ENCODE data around the gene SQSTM1. TPM values are rescaled to one million over a fixed set of nuclear protein-coding genes. Genes with fewer than 3 reads are reported as not detected.

SQSTM1 gene
- polyA plus RNA-seq, 1 of the 3 experiments (the other 2 are of a cell fraction): 181 TPM

DNA sequence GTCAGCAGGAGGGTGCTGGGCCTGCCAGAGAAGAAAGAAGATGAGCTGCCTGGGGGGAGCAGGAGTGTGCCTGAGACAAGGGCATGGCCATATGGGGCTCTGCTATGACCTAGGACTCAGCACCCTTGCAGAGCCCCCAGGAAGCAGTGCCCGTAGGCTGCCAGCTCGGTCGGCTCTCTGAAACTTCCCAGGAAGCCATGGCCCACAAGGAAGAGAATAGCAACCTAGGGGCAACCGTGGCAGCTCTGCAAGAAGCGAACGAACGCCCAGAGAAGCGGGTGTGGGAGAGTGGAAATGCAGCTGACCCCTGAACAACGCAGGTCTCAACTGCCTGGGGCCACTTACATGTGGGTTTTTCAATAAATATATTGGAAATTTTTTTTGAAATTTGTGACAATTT lies 37.6 kb upstream of the SQSTM1 start:
- no peak overlapping the region for H3K4me3 ChIP-seq (ENCODE audit: low read depth in 2 of 2, low read length in 1 of 2)
- DNase-seq: no peak
- H3K9me3 ChIP-seq: no peaks in the 10 kb centered on the region
- no peak overlapping the region for H3K4me2 ChIP-seq
- ChIA-PET CTCF (interaction anchor here (0.7 to 5.4 kb wide), 7 partner anchors 9 to 20 kb away, joined by 3 to 35 read pairs (median 3); partner anchors contain the start of gene LTC4S), POLR2A (no interaction called here)
- H3K4me1 ChIP-seq (ENCODE audit: control insufficient read depth in 1 of 2, insufficient read depth in 2 of 2, low read depth in 1 of 2, low read length in 1 of 2): no peaks in the 10 kb centered on the region
- H3K27ac ChIP-seq (ENCODE audit: low read depth in 2 of 2, low read length in 1 of 2): no peak overlapping the region
- H3F3A ChIP-seq (replicated peaks; ENCODE audit: insufficient read depth): no peaks in the 10 kb centered on the region
- H3K27me3 ChIP-seq (ENCODE audit: insufficient read depth): no peaks in the 10 kb centered on the region
- H3K9ac ChIP-seq: no peak overlapping the region
- H2AFZ ChIP-seq (ENCODE audit: low read depth): no peak overlapping the region
- TF ChIP-seq ELF1 (IDR thresholded peaks at IDR 0.05) (no peak), RAD21 (IDR thresholded peaks at IDR 0.05; ENCODE audit: low read length) (no peak), FOXJ3 (CRISPR knock-in tag; IDR thresholded peaks at IDR 0.05) (no peak), YY1 (IDR thresholded peaks at IDR 0.05; ENCODE audit: low read depth) (no peak), FOSL2 (IDR thresholded peaks at IDR 0.05; ENCODE audit: borderline replicate concordance, low read depth) (no peak), RCOR1 (IDR thresholded peaks at IDR 0.05; ENCODE audit: low read length) (no peak), SMC3 (IDR thresholded peaks at IDR 0.05; ENCODE audit: low read depth, low read length) (no peak), TCF12 (IDR thresholded peaks at IDR 0.05) (no peak), MXI1 (IDR thresholded peaks at IDR 0.05; ENCODE audit: low read depth, low read length) (no peak), GATA2 (CRISPR knock-in tag; IDR thresholded peaks at IDR 0.05) (no peak), POLR2AphosphoS5 (IDR thresholded peaks at IDR 0.05; ENCODE audit: low read depth, low read length) (no peak), MEF2A (IDR thresholded peaks at IDR 0.05; ENCODE audit: borderline replicate concordance, low read depth) (no peak), GABPA (IDR thresholded peaks at IDR 0.05; ENCODE audit: low read depth) (no peak), EP300 (IDR thresholded peaks at IDR 0.05; ENCODE audit: borderline replicate concordance in 1 of 2, low read depth in 1 of 2, low read length in 1 of 2) (no peak)
- TF ChIP-seq, protein P1, sequence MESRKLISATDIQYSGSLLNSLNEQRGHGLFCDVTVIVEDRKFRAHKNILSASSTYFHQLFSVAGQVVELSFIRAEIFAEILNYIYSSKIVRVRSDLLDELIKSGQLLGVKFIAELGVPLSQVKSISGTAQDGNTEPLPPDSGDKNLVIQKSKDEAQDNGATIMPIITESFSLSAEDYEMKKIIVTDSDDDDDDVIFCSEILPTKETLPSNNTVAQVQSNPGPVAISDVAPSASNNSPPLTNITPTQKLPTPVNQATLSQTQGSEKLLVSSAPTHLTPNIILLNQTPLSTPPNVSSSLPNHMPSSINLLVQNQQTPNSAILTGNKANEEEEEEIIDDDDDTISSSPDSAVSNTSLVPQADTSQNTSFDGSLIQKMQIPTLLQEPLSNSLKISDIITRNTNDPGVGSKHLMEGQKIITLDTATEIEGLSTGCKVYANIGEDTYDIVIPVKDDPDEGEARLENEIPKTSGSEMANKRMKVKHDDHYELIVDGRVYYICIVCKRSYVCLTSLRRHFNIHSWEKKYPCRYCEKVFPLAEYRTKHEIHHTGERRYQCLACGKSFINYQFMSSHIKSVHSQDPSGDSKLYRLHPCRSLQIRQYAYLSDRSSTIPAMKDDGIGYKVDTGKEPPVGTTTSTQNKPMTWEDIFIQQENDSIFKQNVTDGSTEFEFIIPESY (IDR thresholded peaks at IDR 0.05; ENCODE audit: borderline replicate concordance, low read depth): no peak
- TF ChIP-seq, protein P2, sequence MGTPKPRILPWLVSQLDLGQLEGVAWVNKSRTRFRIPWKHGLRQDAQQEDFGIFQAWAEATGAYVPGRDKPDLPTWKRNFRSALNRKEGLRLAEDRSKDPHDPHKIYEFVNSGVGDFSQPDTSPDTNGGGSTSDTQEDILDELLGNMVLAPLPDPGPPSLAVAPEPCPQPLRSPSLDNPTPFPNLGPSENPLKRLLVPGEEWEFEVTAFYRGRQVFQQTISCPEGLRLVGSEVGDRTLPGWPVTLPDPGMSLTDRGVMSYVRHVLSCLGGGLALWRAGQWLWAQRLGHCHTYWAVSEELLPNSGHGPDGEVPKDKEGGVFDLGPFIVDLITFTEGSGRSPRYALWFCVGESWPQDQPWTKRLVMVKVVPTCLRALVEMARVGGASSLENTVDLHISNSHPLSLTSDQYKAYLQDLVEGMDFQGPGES (IDR thresholded peaks at IDR 0.05; ENCODE audit: low read depth, low read length): no peak
- TF ChIP-seq, protein P3, sequence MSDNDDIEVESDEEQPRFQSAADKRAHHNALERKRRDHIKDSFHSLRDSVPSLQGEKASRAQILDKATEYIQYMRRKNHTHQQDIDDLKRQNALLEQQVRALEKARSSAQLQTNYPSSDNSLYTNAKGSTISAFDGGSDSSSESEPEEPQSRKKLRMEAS (IDR thresholded peaks at IDR 0.05; ENCODE audit: low read depth): no peak
- TF ChIP-seq, protein P4, sequence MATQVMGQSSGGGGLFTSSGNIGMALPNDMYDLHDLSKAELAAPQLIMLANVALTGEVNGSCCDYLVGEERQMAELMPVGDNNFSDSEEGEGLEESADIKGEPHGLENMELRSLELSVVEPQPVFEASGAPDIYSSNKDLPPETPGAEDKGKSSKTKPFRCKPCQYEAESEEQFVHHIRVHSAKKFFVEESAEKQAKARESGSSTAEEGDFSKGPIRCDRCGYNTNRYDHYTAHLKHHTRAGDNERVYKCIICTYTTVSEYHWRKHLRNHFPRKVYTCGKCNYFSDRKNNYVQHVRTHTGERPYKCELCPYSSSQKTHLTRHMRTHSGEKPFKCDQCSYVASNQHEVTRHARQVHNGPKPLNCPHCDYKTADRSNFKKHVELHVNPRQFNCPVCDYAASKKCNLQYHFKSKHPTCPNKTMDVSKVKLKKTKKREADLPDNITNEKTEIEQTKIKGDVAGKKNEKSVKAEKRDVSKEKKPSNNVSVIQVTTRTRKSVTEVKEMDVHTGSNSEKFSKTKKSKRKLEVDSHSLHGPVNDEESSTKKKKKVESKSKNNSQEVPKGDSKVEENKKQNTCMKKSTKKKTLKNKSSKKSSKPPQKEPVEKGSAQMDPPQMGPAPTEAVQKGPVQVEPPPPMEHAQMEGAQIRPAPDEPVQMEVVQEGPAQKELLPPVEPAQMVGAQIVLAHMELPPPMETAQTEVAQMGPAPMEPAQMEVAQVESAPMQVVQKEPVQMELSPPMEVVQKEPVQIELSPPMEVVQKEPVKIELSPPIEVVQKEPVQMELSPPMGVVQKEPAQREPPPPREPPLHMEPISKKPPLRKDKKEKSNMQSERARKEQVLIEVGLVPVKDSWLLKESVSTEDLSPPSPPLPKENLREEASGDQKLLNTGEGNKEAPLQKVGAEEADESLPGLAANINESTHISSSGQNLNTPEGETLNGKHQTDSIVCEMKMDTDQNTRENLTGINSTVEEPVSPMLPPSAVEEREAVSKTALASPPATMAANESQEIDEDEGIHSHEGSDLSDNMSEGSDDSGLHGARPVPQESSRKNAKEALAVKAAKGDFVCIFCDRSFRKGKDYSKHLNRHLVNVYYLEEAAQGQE (IDR thresholded peaks at IDR 0.05; ENCODE audit: low read depth, low read length): no peak
- TF ChIP-seq, protein P5, sequence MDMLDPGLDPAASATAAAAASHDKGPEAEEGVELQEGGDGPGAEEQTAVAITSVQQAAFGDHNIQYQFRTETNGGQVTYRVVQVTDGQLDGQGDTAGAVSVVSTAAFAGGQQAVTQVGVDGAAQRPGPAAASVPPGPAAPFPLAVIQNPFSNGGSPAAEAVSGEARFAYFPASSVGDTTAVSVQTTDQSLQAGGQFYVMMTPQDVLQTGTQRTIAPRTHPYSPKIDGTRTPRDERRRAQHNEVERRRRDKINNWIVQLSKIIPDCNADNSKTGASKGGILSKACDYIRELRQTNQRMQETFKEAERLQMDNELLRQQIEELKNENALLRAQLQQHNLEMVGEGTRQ (IDR thresholded peaks at IDR 0.05; ENCODE audit: borderline replicate concordance, low read depth, low read length): no peak
- WGBS (ENCODE audit: low lambda C conversion rate): 97% methylated on average over 9 of the region's 9 CpGs
- H3K79me2 ChIP-seq (ENCODE audit: insufficient read depth): no peaks in the 10 kb centered on the region
- H3K9me2 ChIP-seq: no peaks in the 10 kb centered on the region
- H3K36me3 ChIP-seq (replicated peaks in 1 of 2; ENCODE audit: control insufficient read depth in 1 of 2, insufficient read depth in 2 of 2, low read length in 1 of 2): peaks cover 0 to 16% of the 10 kb centered on the region in 2 experiments
- H4K20me1 ChIP-seq (ENCODE audit: insufficient read depth): no peaks in the 10 kb centered on the region

All from SK-N-SH (cell line).